Brain pericyte (primary cell): ENCODE results near the gene RPEL1.

Source experiments
- DNase-seq: peaks from one replicate; pipeline ENCODE4 v3.0.0-alpha.2; 2012; ENCODE audit warnings: low read depth, low spot score

Gene RPEL1

DNA sequence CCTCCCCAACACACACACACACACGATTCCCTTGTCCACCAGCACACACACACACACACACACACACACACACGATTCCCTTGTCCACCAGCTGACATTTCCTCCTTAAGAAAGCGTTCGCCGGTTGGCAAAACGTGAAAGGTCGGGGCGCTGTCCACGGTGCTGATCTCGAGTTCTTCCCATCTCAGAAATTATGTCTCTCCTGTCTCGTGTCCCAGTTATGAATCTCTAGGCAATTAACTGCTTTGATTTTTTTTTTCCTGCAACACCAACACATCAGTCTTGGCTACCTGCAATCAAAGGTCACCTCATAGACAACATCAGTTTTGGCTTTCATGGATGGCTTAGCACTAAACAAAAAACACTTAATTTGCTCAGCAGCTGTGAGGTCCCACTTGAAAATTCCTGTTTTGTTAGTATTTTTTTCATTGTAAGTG, 33.2 kb downstream of the RPEL1 start:
- DNase-seq, result no peak

DNA sequence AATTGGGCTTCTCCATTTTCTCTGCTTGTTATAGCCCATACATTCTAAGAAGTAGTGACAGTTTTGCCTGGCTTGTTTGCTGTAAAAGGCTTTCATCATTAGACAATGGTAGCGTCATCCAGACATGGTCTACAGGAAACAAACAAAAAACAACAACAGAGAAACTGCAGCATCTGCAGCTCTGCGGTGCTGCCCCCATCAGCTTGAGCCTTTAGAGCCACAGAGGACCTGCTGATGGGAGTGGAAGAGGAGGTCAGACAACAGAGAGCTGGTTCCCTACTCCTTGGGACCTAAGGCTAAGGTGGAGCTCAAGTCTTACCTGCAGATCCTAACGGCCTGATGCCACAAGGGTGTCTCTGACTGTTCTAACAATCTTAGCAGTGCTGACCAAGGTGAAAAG, 34.3 kb downstream of the RPEL1 start:
- no peak for DNase-seq

GRCh38 chr10:103280506-103280905, 34.8 kb downstream of the RPEL1 start:
- DNase-seq, result no peak

DNA sequence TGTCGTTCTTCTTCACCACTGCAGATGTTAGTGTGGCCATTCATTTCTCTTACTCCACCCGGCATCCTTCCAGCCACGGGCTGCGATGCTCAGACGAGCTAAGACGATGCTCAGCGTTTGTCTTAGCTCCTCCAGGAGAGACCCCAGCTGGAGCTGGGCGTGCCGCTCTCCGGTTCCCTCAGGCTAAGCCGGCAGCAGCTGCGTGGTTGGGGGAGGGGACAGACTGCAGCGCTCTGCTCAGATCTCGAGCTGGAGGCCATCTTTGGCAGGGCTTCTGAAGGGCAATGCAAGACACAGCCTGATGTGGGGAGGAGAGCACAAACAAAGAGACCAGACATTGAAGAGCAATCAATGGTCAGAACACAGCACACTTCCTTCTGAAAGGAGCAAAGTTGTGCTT, 36.1 kb downstream of the RPEL1 start:
- no peak for DNase-seq

DNA sequence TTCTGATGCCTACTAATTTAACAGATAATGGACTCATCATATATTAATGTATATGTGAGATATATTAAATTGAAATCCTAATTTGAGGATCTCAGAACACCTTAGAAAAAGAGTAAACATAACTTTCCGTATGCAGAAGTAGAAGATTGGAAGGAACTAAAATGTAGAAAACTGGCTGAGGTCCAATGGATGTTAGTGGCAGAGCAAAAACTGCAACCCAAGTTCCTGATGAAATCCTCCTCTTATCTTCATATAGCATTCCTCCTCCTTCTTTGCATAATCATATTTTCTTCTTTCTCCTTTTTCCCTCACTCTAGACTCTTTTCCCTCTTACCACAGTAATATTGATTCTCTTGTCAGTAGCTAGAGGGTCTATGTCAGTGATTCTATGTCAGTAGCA, 37.3 kb downstream of the RPEL1 start:
- no peak for DNase-seq

DNA sequence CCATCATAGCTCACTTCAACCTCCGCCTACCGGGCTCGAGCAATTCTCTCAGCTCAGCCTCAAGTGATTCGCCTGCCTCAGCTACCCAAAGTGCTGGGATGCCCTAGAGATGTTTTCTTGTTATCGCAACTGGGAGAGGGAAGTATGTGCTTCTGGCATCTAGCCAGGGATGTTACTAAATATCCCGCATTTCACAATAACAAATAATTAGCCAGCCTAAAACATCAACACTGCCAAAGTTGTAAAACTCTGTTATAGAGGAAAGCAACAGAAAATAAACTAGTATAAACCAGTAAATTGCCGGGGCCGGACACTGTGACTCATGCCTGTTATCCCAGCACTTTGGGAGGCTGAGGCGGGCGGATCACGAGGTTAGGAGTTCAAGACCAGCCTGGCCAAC, 38.5 kb downstream of the RPEL1 start:
- DNase-seq, result no peak

DNA sequence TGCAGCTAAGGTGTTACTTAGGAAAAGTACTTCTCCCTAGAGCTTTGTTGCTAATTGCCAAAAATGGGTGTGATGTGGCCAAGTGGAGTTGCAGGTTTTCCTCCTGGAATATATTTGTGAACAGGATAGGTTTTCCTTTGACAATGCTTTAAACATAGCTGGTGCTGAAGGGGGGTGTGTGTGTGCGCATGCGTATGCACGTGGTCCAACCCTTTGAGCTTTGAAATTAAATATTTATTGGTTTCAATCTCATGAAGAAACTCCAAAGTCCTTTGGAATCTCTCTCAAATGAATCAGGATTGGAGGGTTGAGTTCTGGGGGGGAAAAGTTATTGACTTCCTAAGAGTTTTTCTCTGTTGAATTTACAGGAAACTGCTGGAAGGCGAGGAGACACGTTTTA, 42.3 kb downstream of the RPEL1 start:
- no peak for DNase-seq

GRCh38 chr10:103291588-103291987, 45.9 kb downstream of the RPEL1 start:
- DNase-seq, result no peak

DNA sequence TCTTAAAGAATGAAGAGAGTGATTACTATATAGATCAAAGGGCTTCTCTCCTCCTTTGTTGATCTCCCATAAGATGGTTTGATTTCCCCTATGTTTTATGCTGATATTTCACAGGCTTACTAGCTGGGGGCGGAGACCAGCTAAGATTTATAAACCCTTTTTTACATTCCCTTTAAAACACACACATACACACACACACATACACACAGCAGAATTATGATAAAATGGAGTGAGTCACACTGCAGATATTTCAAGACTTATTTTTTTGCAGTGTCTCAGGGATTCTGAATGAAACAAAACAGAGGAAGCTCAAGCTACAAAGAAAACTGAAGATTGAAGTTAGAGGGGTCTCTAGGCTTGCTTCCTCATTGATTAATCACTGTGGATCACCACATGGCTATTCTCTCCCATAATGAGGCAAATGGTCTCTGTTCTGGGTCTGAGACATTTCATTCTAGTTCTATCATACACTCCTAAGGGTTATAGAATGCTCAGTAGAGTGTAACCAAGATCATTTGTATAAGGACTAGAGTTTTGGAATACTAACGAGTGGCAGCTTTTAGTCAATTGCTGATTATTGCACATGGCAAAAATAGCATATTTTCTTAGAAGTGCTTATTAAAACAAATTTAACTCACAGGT, 49.8 kb downstream of the RPEL1 start:
- no peak for DNase-seq
